Fibroblast of the aortic adventitia (primary cell): Measurements from ENCODE around the gene TFAM. TPM values are rescaled to one million over a fixed set of nuclear protein-coding genes. Genes with fewer than 3 reads are reported as not detected.
A peak's percentile ranks its signal among the peaks of the same experiment; 100 is the strongest.
"Not testable (repeated sequence)": the region's sequence is repeated elsewhere in the genome, so short reads cannot be mapped to it uniquely, and the experiment has no call there.

Experiments used
- DNase-seq: peaks from one replicate; pipeline ENCODE4 v3.0.0-alpha.2; 2010; ENCODE audit warnings: low read depth
- H3K4me3 ChIP-seq: 2 replicates; pipeline ENCODE4 v1.5.1; 2011; ENCODE audit warnings: low read depth, mild to moderate bottlenecking, control low read depth, low read length, moderate library complexity
- total RNA-seq: library from RNA; depleted of rRNA; stranded (reverse); fragments of >200 nt; gene quantifications from 2 replicates; pipeline ENCODE4 v1.2.3, GENCODE V29; 2012; ENCODE audit warnings: low replicate concordance
- TF ChIP-seq, protein P1 (sequence below): IDR thresholded peaks from 2 replicates; pipeline ENCODE4 v1.5.1; 2011; ENCODE audit warnings: mild to moderate bottlenecking, low read length, control low read depth, inconsistent platforms; ENCODE audit not compliant: insufficient read depth

Gene TFAM
- total RNA-seq, 1 donor, result 24.9 TPM

DNA sequence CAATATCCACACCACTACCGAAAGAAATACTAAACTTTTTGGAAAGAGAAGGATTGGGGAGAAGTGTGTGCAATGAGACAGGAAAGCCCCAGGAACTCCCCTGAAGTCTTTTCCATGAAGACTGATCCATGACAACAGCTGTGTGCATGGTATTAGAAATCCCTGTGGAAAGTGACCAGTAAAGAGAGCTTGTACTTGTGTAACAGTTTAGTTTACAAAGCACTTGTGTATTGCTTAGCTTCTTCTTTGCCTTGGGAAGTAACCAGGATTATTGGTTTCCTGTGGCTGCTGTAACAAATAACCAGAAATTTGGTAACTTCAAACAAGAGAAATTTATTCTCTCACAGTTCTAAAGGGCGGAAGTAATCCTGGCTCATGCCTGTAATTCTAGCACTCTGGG, 18.8 kb downstream of the TFAM start:
- DNase-seq, result no peak
- TF ChIP-seq, protein P1, sequence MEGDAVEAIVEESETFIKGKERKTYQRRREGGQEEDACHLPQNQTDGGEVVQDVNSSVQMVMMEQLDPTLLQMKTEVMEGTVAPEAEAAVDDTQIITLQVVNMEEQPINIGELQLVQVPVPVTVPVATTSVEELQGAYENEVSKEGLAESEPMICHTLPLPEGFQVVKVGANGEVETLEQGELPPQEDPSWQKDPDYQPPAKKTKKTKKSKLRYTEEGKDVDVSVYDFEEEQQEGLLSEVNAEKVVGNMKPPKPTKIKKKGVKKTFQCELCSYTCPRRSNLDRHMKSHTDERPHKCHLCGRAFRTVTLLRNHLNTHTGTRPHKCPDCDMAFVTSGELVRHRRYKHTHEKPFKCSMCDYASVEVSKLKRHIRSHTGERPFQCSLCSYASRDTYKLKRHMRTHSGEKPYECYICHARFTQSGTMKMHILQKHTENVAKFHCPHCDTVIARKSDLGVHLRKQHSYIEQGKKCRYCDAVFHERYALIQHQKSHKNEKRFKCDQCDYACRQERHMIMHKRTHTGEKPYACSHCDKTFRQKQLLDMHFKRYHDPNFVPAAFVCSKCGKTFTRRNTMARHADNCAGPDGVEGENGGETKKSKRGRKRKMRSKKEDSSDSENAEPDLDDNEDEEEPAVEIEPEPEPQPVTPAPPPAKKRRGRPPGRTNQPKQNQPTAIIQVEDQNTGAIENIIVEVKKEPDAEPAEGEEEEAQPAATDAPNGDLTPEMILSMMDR, result no peak
- no peak overlapping the region for H3K4me3 ChIP-seq

DNA sequence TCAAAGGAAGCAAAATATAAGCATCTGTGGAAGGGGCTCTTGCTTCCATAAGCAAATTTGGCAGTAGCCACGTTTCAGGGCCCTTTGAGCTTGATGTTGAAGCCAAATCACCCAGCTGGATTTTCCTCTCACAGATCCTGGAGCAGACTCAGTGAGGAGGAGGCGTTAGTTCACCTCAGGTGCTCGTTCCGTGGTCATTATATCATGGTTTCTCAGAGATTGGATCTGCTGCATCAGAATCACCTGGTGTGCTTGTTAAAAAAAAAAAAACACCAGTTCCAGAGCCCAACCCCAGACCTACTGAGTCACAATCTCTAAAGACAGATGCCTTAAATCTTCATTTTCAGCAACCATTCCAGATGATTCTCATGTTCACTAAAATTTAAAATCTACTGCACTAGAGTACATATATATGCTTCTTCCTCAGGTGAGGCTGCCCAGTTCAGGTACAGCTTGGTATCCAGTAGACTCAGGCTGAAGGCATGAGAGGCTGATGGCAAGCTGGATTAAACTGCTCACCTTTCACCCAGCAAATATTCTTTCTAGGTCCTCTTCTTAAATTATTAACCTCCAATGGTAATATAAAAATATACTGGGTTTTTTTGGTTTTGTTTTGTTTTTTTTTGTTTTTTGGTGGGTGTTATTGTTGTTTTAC, 24.9 kb downstream of the TFAM start:
- DNase-seq, result no peak
- H3K4me3 ChIP-seq, result no peak overlapping the region
- TF ChIP-seq, protein P1, result no peak

DNA sequence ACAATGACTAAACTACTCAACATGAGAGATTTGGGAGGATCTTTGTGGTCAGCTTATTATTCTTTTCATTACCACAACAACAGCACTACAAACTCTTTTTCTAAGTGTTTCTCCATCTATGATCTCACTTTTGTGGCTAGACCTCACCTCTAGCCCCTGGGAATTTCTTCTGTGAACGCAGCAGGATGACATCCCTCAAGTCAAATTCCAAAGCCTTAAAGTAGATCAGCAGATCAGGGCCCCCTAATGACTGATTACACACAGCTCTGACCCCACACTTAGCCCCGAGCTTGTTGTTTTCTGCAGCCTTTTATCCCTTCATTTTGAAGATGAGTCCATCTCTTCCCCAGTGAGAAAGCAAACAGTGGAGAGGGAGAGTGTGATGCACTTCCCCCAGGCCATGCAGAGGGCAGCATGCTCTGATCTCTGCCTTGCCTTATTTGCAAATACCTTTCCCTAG, 27.3 kb downstream of the TFAM start:
- no peak overlapping the region for H3K4me3 ChIP-seq
- DNase-seq, result peak; percentile 39
- TF ChIP-seq, protein P1, result peak; percentile 14

DNA sequence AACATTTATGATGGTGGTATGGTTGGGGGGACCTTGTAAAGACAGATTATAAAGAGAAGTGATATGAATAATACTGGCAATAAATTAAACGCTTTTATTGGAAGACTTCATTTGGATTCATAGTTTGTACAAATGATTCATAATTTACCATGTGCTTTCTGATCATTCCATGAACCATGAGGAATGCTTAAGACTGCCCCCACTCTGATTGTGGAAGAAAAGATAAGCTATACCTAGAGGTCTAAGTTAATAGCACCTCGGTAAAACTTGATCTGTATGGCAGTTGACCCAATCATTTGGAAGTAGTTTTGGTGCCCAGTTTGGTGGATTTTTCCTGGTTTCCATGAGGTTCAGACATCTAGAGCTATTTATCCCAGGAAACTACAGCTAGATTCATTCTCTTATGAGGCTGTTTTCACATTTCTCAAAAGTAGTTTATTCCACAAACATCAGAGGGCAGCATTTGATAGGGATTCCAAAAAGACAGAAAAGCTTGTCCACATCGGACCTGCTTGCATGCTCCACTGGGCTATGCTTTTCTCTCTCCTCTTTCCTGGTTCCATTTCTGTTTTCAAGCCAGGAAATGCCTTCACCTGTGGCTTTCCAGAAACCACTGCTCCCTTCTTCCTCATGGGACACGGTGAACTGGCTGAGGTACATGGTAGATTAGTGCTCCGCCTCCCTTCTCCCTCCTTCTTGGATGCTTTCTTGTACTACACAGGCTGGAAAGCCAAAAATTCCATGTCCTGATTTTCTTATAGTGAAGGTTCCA, 29.2 kb downstream of the TFAM start:
- TF ChIP-seq, protein P1, result peak; percentile 49
- DNase-seq, result peak; percentile 92
- H3K4me3 ChIP-seq, result no peak overlapping the region

- TF ChIP-seq, protein P1, result no peak
- DNase-seq, result no peak
- no peak overlapping the region for H3K4me3 ChIP-seq
These were observed 30.5 kb downstream of the TFAM start for GRCh38 chr10:58415757-58416156.

GRCh38 chr10:58417902-58418301, 32.7 kb downstream of the TFAM start:
- DNase-seq, H3K4me3 ChIP-seq: not testable (repeated sequence)

GRCh38 chr10:58424176-58424575, 39.0 kb downstream of the TFAM start:
- DNase-seq, result no peak
- TF ChIP-seq, protein P1, result no peak
- H3K4me3 ChIP-seq, result no peak overlapping the region

- H3K4me3 ChIP-seq, DNase-seq: not testable (repeated sequence)
These were observed 43.2 kb downstream of the TFAM start for GRCh38 chr10:58428436-58428835.
